CD4-positive, alpha-beta T cell treated with Interferon alpha-2 for 1 hour (primary cell): ENCODE data around the gene BLCAP.
A peak's percentile ranks its signal among the peaks of the same experiment; 100 is the strongest.
"Not testable (repeated sequence)": the region's sequence is repeated elsewhere in the genome, so short reads cannot be mapped to it uniquely, and the experiment has no call there.

Source experiments
- DNase-seq, 2 donors: peaks; one replicate each; pipeline ENCODE4 v3.0.0-alpha.2; 2020 to 2022

The BLCAP gene, protein sequence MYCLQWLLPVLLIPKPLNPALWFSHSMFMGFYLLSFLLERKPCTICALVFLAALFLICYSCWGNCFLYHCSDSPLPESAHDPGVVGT

GRCh38 chr20:37527638-37528445 lies at the start of gene BLCAP:
Gene BLCAP (minus strand): TSS chr20:37527876. CDS start chr20:37519174, 8,702 bp downstream.
- DNase-seq: peak; percentile 93 to 94

- not testable (repeated sequence) for DNase-seq
Measured at GRCh38 chr20:37577436-37577835, 49.8 kb upstream of the BLCAP start.

GRCh38 chr20:37576911-37577310 lies 49.2 kb upstream of the BLCAP start:
- DNase-seq: no peak

DNA sequence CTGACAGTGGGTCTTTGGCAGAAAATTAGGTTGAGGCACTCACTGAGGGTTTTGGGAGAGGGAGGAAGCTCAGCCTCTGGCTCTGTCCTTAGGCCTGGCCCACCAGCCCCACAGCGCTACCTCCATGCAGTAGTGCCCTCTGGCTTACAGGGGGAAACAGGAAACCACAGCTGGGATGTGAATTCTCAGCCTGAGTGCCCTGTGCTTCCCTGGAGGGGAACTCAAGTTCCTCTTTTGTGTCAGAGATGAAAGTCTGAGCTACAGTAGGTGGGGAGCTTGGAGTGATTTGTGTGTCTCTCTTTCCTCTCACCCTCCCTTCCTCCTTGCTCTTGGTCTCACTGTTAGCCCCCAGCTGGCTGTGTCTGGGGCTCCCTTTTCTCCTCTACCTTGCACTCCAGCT lies 48.2 kb upstream of the BLCAP start:
- no peak for DNase-seq

- DNase-seq: no peak
Measured at GRCh38 chr20:37574199-37574890, 46.7 kb upstream of the BLCAP start.

DNA sequence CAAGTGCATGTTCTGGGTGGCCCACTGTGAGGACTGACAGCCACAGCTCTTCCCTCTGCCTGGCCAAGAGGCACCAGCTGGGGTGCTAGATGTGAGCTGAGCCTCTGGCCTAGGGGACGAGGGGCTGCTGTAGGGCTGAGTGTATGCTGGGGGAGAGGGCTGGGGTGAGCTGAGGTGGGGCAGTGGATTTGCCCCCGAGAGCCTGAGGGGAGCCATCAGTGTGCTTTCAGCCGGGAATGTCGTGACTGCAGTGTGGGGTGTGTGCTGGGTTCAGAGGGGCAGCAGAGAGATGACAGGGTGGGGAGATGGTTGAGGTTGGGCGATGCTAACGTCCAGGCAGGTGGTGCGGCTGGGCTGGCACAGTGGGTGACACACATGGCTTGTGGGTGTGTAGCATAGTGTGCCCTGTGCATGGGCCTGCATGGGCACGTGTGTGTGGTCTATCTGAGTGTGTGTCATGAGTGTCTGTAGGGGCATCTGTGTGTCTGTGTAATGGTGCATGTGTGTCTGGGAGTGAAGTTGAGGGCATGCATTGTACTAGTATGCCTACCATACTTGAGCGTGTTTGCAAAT lies 46.0 kb upstream of the BLCAP start:
- no peak for DNase-seq

DNA sequence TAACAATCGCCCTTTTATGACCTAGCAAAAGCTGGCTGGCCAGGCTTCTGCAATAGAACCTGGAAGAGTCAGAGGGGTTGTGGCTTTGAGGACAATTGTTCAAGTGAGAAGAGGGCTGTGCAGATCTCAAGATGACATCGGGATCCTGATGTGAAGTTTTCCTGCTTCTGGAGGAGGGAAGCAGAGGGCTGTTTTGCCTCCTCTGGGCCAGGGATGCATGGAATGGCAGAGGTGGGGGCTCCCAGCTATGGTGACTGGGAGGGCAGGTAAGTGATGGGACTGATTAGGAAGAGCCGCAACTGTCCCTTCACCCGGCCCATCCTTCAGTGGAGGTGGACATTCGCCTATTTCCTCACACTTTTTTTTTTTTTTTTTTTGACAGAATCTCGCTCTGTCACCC lies 43.4 kb upstream of the BLCAP start:
- DNase-seq: no peak

DNA sequence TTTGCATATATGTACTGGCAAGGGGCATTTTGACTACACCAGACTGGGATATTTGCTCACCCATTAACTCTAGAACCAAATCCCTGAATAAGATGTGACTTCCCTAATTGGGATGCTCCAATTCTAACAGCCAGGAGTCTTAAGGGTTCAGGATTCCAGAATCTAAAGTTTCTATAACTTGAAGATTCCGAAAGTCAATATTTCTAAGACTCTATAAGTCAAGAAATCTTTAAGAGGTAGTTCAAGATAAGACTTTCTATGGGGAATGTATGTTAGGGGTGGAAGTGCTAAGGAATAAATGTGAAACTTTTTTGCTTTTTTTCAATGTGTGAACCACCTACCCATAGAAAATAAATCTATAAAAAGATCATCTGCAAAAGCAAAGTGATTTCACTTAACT lies 42.7 kb upstream of the BLCAP start:
- DNase-seq: no peak

GRCh38 chr20:37567671-37568588 lies 40.3 kb upstream of the BLCAP start:
- DNase-seq: no peak

GRCh38 chr20:37567331-37567665 lies 39.6 kb upstream of the BLCAP start:
- no peak for DNase-seq

DNA sequence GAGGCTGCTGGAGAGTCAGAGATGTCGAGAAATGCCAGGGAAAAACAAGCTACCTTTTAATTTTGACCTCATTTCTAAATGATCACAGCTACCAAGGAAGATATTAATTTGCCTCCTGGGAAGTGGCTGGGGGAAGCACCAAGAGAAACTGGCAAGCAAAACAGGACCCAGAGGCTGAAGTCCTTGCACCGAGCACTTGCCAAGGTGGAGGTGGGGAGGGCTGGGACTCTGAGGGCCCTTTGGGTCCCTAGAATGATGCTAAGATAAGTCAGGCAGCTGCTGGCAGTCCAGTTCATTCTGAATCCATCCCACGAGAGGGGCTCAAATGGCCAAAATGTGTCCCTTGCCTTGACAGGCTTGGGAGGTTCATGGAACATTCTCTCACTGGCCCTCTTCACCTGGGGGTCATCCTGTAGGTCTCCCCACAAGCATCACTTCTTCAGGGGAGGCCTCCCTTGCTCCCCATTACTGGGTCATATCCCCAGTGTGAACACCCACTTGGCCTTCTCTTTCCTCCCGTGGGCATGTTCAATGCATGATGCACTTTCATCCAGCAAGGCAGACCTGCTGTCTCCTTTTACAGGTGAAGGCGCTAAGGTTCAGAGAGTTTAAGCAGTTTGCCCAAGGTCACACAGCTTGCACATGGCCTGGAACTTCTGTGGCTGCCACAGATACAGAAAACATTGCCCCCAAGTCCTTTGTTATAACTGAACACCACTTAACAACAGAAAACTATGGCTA lies 39.1 kb upstream of the BLCAP start:
- DNase-seq: no peak

- DNase-seq: no peak
Measured at GRCh38 chr20:37565134-37565811, 37.6 kb upstream of the BLCAP start.

- DNase-seq: peak in 1 of 2 donors; percentile 26
Measured at GRCh38 chr20:37564388-37565133, 36.9 kb upstream of the BLCAP start.

DNA sequence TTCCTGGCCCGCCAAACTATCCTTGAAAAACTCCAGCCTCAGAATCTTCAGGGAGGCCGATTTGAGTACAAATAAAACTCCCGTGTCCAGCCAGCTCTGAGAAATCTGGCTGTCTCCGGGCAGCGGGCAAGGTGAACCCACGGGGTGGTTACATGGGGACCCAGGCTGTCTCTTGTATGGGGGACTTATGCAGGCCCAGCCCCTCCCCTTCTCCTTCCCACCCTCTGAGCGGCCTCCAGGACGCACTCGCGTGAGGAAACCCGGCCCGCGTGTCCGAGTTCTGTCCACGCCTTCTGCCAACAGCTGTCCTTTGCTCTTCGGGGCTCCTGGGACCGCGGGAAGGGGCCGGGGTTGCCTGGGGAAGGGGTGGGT lies 36.3 kb upstream of the BLCAP start:
- no peak for DNase-seq

DNA sequence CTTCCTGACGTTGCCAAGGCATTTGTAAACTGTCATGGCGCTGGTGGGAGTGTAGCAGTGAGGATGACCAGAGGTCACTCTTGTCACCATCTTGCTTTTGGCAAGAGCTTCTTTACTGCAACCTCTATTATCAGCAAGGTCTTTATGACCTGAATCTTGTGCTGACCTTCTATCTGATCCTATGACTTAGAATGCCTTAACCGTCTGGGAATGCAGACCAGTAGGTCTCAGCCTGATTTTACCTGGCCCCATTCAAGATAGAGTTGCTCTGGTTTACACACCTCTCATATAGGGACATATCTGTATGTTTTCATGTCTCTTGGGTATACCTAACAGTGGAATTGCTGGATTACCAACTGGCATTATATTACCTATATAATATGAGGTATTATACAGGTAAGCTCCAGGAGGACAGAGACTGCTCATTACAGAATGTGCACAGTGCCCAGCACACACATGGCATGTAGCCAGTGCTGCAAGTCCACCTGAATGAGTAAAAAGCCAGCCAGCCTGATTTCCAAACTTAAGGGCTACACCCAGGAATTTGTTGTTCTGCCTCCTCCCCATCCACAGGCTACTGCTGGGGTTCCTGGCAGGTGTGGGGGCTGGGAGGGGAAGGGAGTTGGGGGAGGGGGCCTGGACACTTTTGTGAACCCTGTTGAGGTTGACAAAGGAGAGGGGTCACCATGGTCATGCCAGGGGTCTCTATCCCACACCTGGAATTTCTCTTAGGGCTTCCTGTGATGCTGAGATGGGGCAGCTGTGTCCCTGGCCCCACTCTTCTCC lies 35.2 kb upstream of the BLCAP start:
- DNase-seq: no peak

DNA sequence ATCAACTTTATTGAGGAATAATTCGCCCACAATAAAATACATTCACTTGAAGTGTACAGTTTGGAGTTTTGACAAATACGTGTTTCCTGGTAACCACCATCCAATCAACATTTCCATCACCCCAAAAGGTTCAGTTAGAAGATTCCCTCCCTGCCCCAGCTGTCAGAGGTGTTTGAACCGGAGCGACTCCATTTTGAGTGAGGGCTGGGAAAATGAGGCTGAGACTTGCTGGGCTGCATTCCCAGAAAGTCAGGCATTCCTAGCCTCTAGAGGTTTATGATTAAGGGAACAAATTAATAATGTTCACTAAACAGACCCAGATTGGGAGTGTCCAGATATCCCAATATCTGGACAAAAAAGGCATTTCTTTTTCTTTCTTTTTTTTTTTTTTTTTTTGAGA lies 33.0 kb upstream of the BLCAP start:
- no peak for DNase-seq

DNA sequence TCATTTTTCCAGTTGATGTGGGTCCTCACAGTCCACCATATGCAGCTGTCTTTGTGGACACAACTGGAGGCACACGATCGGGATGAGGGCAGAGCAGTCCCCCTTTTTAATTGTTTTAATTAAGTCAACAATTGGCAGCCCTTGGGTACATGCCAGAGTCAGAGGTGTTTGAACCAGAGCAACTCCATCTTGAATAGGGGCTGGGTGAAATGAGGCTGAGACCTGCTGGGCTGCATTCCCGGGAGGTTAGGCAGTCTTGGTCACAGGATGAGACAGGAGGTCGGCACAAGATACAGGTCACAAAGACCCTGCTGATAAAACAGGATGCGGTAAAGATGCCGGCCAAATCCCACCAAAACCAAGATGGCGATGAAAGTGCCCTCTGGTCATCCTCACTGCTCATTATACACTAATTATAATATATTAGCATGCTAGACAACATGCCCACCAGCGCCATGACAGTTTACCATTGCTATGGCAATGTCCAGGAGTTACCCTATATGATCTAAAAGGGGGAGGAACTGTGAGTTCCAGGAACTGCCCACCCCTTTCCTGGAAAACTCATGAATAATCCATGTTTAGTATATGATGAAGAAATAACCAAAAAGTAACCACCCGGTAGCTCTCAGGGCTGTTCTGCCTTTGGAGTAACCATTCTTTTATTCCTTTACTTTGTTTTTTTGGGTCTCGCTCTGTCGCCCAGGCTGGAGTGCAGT lies 31.8 kb upstream of the BLCAP start:
- DNase-seq: no peak

DNA sequence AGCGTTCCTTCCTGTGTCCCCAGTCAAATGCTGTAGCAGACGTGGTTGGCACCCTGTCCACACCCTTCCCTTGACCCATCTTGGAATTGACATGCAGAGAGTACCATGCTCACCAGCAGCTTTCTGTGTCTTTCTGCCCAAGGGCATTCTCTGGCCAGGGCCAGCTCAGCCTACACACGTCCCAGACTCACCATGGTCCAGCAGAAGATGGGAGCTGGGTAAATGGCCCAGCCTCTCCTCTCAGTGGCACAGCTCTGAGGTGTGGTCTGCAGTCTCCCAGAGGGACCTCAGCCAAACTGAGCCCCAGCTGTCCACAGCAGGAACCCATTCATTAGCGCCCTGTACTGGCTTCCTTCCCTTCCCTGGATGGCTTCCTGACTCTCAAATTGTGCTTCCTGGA lies 31.1 kb upstream of the BLCAP start:
- no peak for DNase-seq

GRCh38 chr20:37558306-37558705 lies 30.6 kb upstream of the BLCAP start:
- no peak for DNase-seq
